K562 (cell line): ENCODE data around the gene PPP1R14B. TPM values are rescaled to one million over a fixed set of nuclear protein-coding genes. Genes with fewer than 3 reads are reported as not detected.

Experiments used
- ETV6 ChIP-seq, 3 experiments: fragments of 150-350 bp in 1 of 3; sonication (generic) in 1 of 3; formaldehyde crosslinking in 1 of 3; IDR thresholded peaks; 2 replicates each; pipeline versions ENCODE4 v1.6.1 to v1.8.0; 2014 to 2022; ENCODE audit warnings: borderline replicate concordance in 2 of 3, low read depth in 2 of 3, antibody characterized with exemption in 1 of 3, low read length in 1 of 3, mild to moderate bottlenecking in 1 of 3, missing genetic modification reagents in 1 of 3
- MYC ChIP-seq, 2 experiments: fragments of 250-450 bp in 1 of 2; sonication (Bioruptor Pico) in 1 of 2; IDR thresholded peaks; 2 replicates each; pipeline versions ENCODE4 v1.5.1 to v1.6.1; 2012 to 2021; ENCODE audit warnings: low read depth in 2 of 2, borderline replicate concordance in 1 of 2, improper control_type of control experiment in 1 of 2, low read length in 1 of 2, mild to moderate bottlenecking in 1 of 2, moderate library complexity in 1 of 2
- RBM39 ChIP-seq: fragments of 200-400 bp; formaldehyde crosslinking; optimal IDR thresholded peaks from 2 replicates; pipeline ENCODE3; 2018; ENCODE audit warnings: low read depth, low read length
- SIN3A ChIP-seq, 2 experiments: fragments of 150-350 bp in 1 of 2; IDR thresholded peaks; 2 replicates each; pipeline ENCODE4 v1.6.1; 2011 to 2016; ENCODE audit warnings: borderline replicate concordance in 2 of 2, low read depth in 2 of 2, low read length in 2 of 2, mild to moderate bottlenecking in 2 of 2, moderate library complexity in 2 of 2; ENCODE audit not compliant: control insufficient read depth in 1 of 2
- SP1 ChIP-seq: sonication (generic); formaldehyde crosslinking; IDR thresholded peaks from 2 replicates; pipeline ENCODE4 v1.8.1; 2022; ENCODE audit warnings: mild to moderate bottlenecking, missing genetic modification reagents
- ZNF165 ChIP-seq: fragments of 250-450 bp; sonication (Bioruptor Pico); IDR thresholded peaks from 2 replicates; pipeline ENCODE4 v1.4.0; 2020; ENCODE audit warnings: borderline replicate concordance
- ZNF830 ChIP-seq: fragments of 250-450 bp; sonication (Bioruptor Pico); IDR thresholded peaks from 2 replicates; pipeline ENCODE4 v1.5.0; 2021; ENCODE audit warnings: mild to moderate bottlenecking
- polyA plus RNA-seq, 8 experiments: library from polyadenylated mRNA; depleted of rRNA in 4 of 8; stranded (reverse) in 5 of 8; unstranded in 3 of 8; fragments of >200 nt; fragmentation: Nextera tagmentation in 2 of 8; fragmentation: Illumina TruSeq in 1 of 8; extraction: Ambion mirVana in 2 of 8; extraction: Trizol in 1 of 8; gene quantifications; 2 replicates each; pipeline versions ENCODE4 v1.2.1 to v1.2.3, GENCODE V29; 2011 to 2014; ENCODE audit warnings: inconsistent platforms in 1 of 8, missing spikeins in 1 of 8
- total RNA-seq, 7 experiments: library from RNA; depleted of rRNA in 6 of 7; stranded (reverse); fragments of >200 nt in 6 of 7; fragmentation: Illumina TruSeq in 2 of 7; extraction: Trizol in 2 of 7; gene quantifications; 2 replicates each; pipeline versions ENCODE4 v1.2.1 to v1.2.3, GENCODE V29; 2011 to 2021; ENCODE audit warnings: low replicate concordance in 1 of 7
- TF ChIP-seq, protein P1 (sequence below), 2 experiments: fragments of 200-800 bp in 1 of 2; sonication (Bioruptor generic) in 1 of 2; sonication (generic) in 1 of 2; formaldehyde crosslinking in 1 of 2; IDR thresholded peaks in 1 of 2; conservative IDR thresholded peaks in 1 of 2; 2 replicates each; pipeline versions ENCODE4 v1.5.0 to v1.6.1; 2016 to 2020; ENCODE audit warnings: missing compliant biosample characterization in 1 of 2, missing genetic modification characterization in 1 of 2, missing genetic modification reagents in 1 of 2
- TF ChIP-seq, protein P2 (sequence below): fragments of 250-450 bp; sonication (Bioruptor Pico); IDR thresholded peaks from 2 replicates; pipeline ENCODE4 v1.4.0; 2020; ENCODE audit warnings: mild to moderate bottlenecking, moderate library complexity, borderline replicate concordance
- TF ChIP-seq, protein P3 (sequence below): fragments of 250-450 bp; sonication (Bioruptor Pico); IDR thresholded peaks from 2 replicates; pipeline ENCODE4 v1.9.0; 2021; ENCODE audit warnings: mild to moderate bottlenecking, inconsistent platforms

PPP1R14B gene
- total and polyA plus RNA-seq, 9 of the 15 experiments (the other 6 are each of a cell fraction or from before 2014, with no cell fraction given), result 7.7 to 566 (median 212) TPM

DNA sequence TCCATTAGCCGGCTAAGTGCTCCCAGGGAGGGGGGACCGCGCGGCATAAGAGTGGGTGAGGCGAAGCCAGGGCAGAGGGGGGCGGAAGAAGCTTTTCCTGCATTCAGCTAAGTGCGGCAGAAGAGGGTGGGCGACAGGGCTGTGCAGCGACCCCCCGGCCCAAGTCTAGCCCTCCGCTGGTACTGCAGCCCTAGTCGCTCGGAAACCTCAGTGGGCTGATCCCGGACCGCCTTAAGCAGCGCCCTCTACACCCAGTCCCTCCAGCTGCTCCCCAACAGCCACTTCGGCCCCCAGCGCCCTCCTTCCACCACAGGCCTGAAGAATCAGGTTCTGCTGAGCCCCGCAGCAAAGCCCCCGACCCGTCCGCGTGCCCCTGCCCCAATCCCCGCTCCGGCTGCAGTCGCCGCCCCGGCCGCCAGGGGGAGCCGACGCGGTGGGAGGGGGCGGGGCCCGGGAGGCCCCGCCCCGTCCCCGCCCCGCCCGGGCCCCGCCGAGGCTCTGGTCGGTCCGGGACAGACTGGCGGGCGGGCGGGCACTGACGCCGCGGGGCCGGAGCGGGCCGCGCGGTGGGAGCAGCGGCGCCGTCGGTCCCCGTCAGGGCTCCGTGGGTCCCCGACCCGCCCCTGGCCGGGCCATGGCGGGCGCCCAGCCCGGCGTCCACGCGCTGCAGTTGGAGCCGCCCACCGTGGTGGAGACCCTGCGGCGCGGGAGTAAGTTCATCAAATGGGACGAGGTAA is 4.4 kb upstream of the PPP1R14B start, which contains the start of gene PLCB3 (continued):
- TF ChIP-seq, protein P1, sequence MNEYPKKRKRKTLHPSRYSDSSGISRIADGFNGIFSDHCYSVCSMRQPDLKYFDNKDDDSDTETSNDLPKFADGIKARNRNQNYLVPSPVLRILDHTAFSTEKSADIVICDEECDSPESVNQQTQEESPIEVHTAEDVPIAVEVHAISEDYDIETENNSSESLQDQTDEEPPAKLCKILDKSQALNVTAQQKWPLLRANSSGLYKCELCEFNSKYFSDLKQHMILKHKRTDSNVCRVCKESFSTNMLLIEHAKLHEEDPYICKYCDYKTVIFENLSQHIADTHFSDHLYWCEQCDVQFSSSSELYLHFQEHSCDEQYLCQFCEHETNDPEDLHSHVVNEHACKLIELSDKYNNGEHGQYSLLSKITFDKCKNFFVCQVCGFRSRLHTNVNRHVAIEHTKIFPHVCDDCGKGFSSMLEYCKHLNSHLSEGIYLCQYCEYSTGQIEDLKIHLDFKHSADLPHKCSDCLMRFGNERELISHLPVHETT (CRISPR knock-in tag; conservative IDR thresholded peaks at IDR 0.05 in 1 of 2, IDR thresholded peaks at IDR 0.05 in 1 of 2), result peak in 1 of 2 experiments; percentile 82; a peak in 2 of 4 replicates
- TF ChIP-seq SP1 (peak; percentile 74), ZNF830 (no peak), ETV6 (IDR thresholded peaks at IDR 0.05; ENCODE audit: borderline replicate concordance in 1 of 2, low read depth in 2 of 2, low read length in 1 of 2) (no peak), ETV6 (CRISPR knock-in tag; IDR thresholded peaks at IDR 0.05; ENCODE audit: borderline replicate concordance) (no peak), SIN3A (IDR thresholded peaks at IDR 0.05; ENCODE audit: borderline replicate concordance in 2 of 2, control insufficient read depth in 1 of 2, low read depth in 2 of 2, low read length in 2 of 2) (peak in 1 of 2 experiments; percentile 80; a peak in 1 of 4 replicates), ZNF165 (no peak), MYC (IDR thresholded peaks at IDR 0.05; ENCODE audit: low read depth, low read length) (peak; percentile 67), MYC (CRISPR knock-in tag; IDR thresholded peaks at IDR 0.05; ENCODE audit: borderline replicate concordance, low read depth) (no peak), RBM39 (no peak)
- TF ChIP-seq, protein P2, sequence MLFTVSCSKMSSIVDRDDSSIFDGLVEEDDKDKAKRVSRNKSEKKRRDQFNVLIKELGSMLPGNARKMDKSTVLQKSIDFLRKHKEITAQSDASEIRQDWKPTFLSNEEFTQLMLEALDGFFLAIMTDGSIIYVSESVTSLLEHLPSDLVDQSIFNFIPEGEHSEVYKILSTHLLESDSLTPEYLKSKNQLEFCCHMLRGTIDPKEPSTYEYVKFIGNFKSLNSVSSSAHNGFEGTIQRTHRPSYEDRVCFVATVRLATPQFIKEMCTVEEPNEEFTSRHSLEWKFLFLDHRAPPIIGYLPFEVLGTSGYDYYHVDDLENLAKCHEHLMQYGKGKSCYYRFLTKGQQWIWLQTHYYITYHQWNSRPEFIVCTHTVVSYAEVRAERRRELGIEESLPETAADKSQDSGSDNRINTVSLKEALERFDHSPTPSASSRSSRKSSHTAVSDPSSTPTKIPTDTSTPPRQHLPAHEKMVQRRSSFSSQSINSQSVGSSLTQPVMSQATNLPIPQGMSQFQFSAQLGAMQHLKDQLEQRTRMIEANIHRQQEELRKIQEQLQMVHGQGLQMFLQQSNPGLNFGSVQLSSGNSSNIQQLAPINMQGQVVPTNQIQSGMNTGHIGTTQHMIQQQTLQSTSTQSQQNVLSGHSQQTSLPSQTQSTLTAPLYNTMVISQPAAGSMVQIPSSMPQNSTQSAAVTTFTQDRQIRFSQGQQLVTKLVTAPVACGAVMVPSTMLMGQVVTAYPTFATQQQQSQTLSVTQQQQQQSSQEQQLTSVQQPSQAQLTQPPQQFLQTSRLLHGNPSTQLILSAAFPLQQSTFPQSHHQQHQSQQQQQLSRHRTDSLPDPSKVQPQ (CRISPR knock-in tag), result no peak
- TF ChIP-seq, protein P3, sequence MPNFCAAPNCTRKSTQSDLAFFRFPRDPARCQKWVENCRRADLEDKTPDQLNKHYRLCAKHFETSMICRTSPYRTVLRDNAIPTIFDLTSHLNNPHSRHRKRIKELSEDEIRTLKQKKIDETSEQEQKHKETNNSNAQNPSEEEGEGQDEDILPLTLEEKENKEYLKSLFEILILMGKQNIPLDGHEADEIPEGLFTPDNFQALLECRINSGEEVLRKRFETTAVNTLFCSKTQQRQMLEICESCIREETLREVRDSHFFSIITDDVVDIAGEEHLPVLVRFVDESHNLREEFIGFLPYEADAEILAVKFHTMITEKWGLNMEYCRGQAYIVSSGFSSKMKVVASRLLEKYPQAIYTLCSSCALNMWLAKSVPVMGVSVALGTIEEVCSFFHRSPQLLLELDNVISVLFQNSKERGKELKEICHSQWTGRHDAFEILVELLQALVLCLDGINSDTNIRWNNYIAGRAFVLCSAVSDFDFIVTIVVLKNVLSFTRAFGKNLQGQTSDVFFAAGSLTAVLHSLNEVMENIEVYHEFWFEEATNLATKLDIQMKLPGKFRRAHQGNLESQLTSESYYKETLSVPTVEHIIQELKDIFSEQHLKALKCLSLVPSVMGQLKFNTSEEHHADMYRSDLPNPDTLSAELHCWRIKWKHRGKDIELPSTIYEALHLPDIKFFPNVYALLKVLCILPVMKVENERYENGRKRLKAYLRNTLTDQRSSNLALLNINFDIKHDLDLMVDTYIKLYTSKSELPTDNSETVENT, result peak; percentile 76; the same call in 1 of the 2 replicates
